GM13977 (cell line): ENCODE data around the gene CYBRD1.

ENCODE experiments used
- DNase-seq: peaks from one replicate; pipeline ENCODE4 v3.0.0; 2012; ENCODE audit warnings: low spot score
- CTCF ChIP-seq: IDR thresholded peaks from 2 replicates; pipeline ENCODE4 v1.5.1; 2012; ENCODE audit warnings: mild to moderate bottlenecking, control low read depth; ENCODE audit not compliant: insufficient read depth; ENCODE audit errors: extremely low read depth, missing control alignments
- in situ Hi-C: fragments of 300-500 bp; cut with MboI; formaldehyde crosslinking; loops from one replicate; pipeline ENCODE4 v1.12.0; 2022; ENCODE audit warnings: low sequenced_read_pairs, low pct_unique_long_range_greater_than_20kb, mixed read lengths, inconsistent platforms; ENCODE audit not compliant: unreplicated experiment

Gene CYBRD1

GRCh38 chr2:171578127-171578803 lies 56.0 kb downstream of the CYBRD1 start:
- no peak for DNase-seq
- no peak for TF ChIP-seq CTCF
- in situ Hi-C loops: loop anchor here (25.0 kb wide), 2 partner anchors 534 to 884 kb away; partner anchors contain the start of gene DLX2

GRCh38 chr2:171579481-171579880 lies 57.2 kb downstream of the CYBRD1 start:
- DNase-seq: no peak
- no peak for TF ChIP-seq CTCF
- in situ Hi-C loops: loop anchor here (25.0 kb wide), 2 partner anchors 533 to 883 kb away; partner anchors contain the start of gene DLX2

GRCh38 chr2:171583566-171583965 lies 61.3 kb downstream of the CYBRD1 start:
- in situ Hi-C loops: loop anchor here (10.0 to 25.0 kb wide), 3 partner anchors 121 to 879 kb away; partner anchors contain the start of gene DLX2
- DNase-seq: no peak
- TF ChIP-seq CTCF: no peak

DNA sequence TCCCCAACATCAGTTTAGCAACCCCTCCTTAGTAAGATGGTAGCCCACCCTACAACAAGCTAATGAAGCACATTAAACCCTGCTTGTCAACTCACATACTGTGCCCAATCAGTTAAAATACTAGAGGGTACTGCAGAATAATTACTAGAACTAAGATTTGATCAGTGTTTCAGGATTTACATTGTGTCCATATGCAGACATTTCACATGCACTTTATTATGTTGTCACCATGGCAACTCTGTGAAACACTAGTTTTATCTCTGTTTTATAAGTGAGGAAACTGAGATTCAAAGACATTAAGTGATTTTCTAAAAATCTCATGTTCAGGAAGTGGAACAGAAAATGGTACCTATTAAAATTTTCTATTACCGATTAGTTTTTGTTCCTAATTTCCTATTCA lies 61.7 kb downstream of the CYBRD1 start:
- DNase-seq: no peak
- no peak for TF ChIP-seq CTCF
- in situ Hi-C loops: loop anchor here (10.0 to 25.0 kb wide), 3 partner anchors 121 to 878 kb away; partner anchors contain the start of gene DLX2

- no peak for DNase-seq
- in situ Hi-C loops: loop anchor here (10.0 to 25.0 kb wide), 3 partner anchors 118 to 875 kb away; partner anchors contain the start of gene DLX2
- no peak for TF ChIP-seq CTCF
These were observed 64.9 kb downstream of the CYBRD1 start for GRCh38 chr2:171587132-171587531.

DNA sequence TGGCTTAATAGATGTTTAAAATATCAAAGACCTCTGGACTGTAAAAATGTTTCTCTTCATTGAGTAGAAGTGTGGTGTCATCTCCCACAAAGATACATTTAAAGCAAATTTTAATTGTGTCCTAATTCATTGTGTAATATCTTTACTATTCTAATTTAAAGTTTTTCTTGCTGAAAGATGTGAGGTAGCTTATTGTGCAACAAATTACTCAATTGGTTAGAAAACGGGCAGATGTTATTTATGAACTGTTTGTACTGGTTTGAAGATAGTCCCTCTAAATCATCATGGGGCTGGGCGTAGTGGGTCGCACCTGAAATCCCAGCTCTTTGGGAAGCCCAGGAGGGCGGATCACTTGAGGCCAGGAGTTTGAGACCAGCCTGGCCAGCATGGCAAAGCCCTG lies 65.3 kb downstream of the CYBRD1 start:
- no peak for DNase-seq
- TF ChIP-seq CTCF: no peak
- in situ Hi-C loops: loop anchor here (10.0 to 25.0 kb wide), 3 partner anchors 117 to 875 kb away; partner anchors contain the start of gene DLX2
